ENCODE measurements around the gene NNAT. TPM values are rescaled to one million over a fixed set of nuclear protein-coding genes. Genes with fewer than 3 reads are reported as not detected.

NNAT gene
- total RNA-seq, 4 donors from 2014 or later: 1.5 to 10.5 TPM; not detected in 2

DNA sequence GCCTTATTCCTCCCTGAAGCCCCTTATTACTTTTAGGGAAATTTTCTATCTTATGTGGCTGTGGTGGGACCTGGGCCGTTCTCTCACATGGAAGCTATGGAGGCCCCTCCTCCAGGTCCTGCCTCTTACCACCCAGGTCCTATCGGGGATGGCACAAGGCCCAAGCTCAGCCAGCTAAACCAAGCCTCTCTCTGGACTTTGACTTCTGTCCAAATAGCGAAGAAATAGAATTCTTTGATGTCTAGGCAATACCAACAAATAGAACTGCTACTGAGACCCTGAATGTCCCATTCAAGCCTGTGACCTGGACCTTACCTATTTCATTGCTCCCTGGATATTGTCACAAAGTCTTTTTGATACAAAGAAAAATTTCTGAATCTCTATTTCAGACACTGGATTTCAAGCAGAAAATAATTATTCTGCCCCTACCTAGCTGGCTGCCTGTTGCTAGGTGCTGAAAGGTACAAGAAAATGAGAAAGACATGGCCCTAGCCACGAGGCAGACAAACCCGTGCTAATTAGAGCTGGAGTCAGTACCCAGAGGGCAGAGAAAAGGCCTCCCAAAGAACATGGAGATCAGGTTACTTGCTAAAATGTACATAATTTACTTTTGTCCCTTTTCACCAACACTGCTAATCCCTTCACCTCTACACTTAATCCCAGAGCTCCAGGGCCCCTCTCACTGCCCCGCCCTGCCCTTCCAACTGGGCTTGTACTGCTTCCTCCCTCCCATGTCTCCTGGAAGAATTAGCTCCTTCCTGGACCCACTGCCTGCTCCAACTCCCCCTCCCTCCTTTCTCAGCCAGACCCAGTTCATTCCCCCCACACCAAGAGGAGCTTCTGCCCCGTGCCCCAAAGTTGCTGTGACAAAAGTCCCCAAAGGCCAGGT is 15.5 kb upstream of the NNAT start:
- Histone ChIP-seq H3K9me3 (no peaks in the 10 kb centered on the region), H3K36me3 (no peaks in the 10 kb centered on the region), H3K27me3 (no peaks in the 10 kb centered on the region), H3K4me3 (no peak overlapping the region), H3K27ac (no peak overlapping the region), H3K4me1 (no peaks in the 10 kb centered on the region)
- no peak for DNase-seq
- intact Hi-C loops (cut with DNase I; ENCODE audit: low total_unique reads): no loop called here
- TF ChIP-seq, protein P1, sequence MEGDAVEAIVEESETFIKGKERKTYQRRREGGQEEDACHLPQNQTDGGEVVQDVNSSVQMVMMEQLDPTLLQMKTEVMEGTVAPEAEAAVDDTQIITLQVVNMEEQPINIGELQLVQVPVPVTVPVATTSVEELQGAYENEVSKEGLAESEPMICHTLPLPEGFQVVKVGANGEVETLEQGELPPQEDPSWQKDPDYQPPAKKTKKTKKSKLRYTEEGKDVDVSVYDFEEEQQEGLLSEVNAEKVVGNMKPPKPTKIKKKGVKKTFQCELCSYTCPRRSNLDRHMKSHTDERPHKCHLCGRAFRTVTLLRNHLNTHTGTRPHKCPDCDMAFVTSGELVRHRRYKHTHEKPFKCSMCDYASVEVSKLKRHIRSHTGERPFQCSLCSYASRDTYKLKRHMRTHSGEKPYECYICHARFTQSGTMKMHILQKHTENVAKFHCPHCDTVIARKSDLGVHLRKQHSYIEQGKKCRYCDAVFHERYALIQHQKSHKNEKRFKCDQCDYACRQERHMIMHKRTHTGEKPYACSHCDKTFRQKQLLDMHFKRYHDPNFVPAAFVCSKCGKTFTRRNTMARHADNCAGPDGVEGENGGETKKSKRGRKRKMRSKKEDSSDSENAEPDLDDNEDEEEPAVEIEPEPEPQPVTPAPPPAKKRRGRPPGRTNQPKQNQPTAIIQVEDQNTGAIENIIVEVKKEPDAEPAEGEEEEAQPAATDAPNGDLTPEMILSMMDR (IDR thresholded peaks at IDR 0.05): no peak
- no peak for TF ChIP-seq POLR2A (IDR thresholded peaks at IDR 0.05)

DNA sequence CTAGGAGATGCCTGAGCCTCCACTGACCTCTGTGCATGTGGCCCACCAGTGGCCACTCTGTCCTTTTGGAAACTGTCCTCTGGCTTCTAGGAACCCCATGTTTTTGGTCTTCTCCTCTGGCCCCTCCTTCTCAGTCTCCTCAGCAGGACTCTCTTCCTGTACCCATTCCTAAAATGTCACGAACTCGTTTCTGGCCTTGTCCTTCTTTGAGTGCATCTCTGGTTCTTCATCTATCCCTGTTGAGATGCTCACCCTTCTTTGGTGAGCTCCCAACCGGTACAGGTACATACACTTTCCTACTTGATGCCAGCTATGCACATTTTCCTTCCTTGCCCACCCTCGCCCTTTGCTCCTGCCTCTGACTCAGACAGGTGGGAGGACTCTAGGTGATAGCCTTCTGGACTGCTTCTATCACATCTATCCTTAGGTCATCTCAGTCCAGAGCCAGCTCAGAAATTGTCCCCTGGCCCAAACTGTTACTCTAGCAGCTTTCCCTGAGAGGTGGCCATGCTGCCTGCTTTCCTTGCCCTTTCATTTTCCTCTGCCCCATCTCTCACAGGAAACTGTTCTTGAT is 14.8 kb upstream of the NNAT start:
- Histone ChIP-seq H3K4me3 (no peak overlapping the region), H3K4me1 (no peaks in the 10 kb centered on the region), H3K9me3 (no peaks in the 10 kb centered on the region), H3K36me3 (no peaks in the 10 kb centered on the region), H3K27ac (no peak overlapping the region), H3K27me3 (no peaks in the 10 kb centered on the region)
- no peak for TF ChIP-seq POLR2A (IDR thresholded peaks at IDR 0.05)
- TF ChIP-seq, protein P1 (IDR thresholded peaks at IDR 0.05): no peak
- intact Hi-C loops (cut with DNase I; ENCODE audit: low total_unique reads): no loop called here
- DNase-seq: no peak

DNA sequence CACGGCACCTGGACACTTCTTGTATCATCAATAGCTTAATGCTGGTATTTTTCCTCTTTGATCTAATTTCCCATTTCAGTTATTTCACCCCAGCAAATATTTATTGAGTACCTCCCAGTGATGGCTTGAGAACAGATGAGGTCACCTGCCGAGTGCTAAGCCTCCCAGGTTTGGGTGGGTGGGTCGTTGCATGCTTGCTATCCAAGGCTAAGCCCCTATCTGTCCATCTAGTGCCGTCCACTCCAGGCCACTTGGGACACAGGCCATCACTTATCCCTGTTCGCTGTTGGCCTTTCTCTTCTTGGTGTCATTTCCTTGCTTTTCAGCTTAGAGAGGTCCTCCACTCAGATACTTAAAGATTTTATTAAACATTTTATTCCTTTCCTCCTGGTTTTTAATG is 10.8 kb upstream of the NNAT start:
- Histone ChIP-seq H3K36me3 (no peaks in the 10 kb centered on the region), H3K27ac (no peak overlapping the region), H3K27me3 (no peaks in the 10 kb centered on the region), H3K4me1 (no peaks in the 10 kb centered on the region), H3K4me3 (no peak overlapping the region), H3K9me3 (no peaks in the 10 kb centered on the region)
- intact Hi-C loops (cut with DNase I; ENCODE audit: low total_unique reads): no loop called here
- DNase-seq: no peak
- TF ChIP-seq, protein P1 (IDR thresholded peaks at IDR 0.05): no peak
- TF ChIP-seq POLR2A (IDR thresholded peaks at IDR 0.05): no peak

DNA sequence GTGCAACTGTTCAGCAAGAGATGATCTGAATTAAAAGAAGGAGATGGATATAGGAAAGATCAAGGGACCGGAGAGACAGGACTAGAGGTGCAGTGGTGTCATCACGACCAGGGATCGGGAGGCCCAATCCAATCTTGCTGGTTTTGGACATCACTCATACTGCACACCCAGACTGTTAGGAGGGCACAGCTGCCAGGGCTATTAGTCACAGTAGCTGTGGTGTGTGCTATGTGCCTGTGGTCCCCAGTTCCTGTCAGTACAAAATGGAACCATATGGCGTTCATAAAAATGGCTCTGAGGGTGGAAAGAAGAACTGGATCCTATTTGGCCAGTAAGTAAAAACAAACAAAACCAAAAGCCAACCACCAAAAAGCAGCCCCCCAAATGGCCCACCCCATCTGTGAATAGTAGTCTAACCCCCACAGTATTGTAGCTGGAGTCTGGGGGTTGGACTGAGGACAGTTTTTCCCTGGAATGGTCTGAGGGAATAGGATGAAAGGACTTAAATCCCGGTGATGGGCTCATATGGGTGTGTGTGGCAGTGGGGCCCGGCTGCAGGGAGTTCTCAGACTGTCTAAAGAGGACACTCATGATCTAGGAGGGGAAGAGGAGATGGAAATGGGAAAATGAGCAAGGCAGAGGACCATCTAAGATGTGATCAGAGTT is 9.3 kb upstream of the NNAT start:
- no peaks in the 10 kb centered on the region for H3K9me3 ChIP-seq
- H3K4me3 ChIP-seq: no peak overlapping the region
- TF ChIP-seq, protein P1 (IDR thresholded peaks at IDR 0.05): no peak
- no peak for TF ChIP-seq POLR2A (IDR thresholded peaks at IDR 0.05)
- intact Hi-C loops (cut with DNase I; ENCODE audit: low total_unique reads): no loop called here
- H3K27ac ChIP-seq: no peak overlapping the region
- no peaks in the 10 kb centered on the region for H3K4me1 ChIP-seq
- H3K27me3 ChIP-seq: no peaks in the 10 kb centered on the region
- DNase-seq: no peak
- H3K36me3 ChIP-seq: no peaks in the 10 kb centered on the region

All from uterus (tissue), 4 donors.